PC-3 (cell line): ENCODE results near the gene CRIM1. TPM values are rescaled to one million over a fixed set of nuclear protein-coding genes. Genes with fewer than 3 reads are reported as not detected.

Experiments
- ATAC-seq: fragments of 200-7000 bp; cut with Tn5 transposase; 2 replicates; pipeline ENCODE4 v1.9.1; 2020; ENCODE audit warnings: mild to moderate bottlenecking, moderate library complexity
- BruUV-seq: library from RNA; stranded (reverse); fragments of 400-500 nt; replicated peaks from 2 replicates; lab custom pipeline; 2021; lab: Mats Ljungman, UMichigan
- CTCF ChIA-PET: fragments of 300-600 bp; sonication (Branson Sonifier 250); formaldehyde crosslinking; loops from one replicate; lab custom pipeline; 2022; ENCODE audit warnings: antibody characterized with exemption; lab: Charles Lee
- POLR2A ChIA-PET: fragments of 300-600 bp; sonication (Branson Sonifier 250); formaldehyde crosslinking; loops from one replicate; lab custom pipeline; 2022; ENCODE audit warnings: antibody characterized with exemption; ENCODE audit not compliant: unreplicated experiment; lab: Charles Lee
- DNase-seq: peaks from one replicate; pipeline ENCODE4 v3.0.0-alpha.2; 2015
- H2AFZ ChIP-seq: fragments of 300-600 bp; sonication (generic); 2 replicates; pipeline ENCODE4 v1.6.0; 2016; ENCODE audit warnings: antibody characterized with exemption, low read length
- H3F3A ChIP-seq: fragments of 300-600 bp; sonication (generic); one replicate; pipeline ENCODE4 v1.6.0; 2017; ENCODE audit warnings: antibody characterized with exemption, low read length, control low read depth, mild to moderate bottlenecking; ENCODE audit not compliant: unreplicated experiment
- H3K27ac ChIP-seq: fragments of 300-600 bp; sonication (generic); 2 replicates; pipeline ENCODE4 v1.5.1; 2016; ENCODE audit warnings: mild to moderate bottlenecking, low read length
- H3K27me3 ChIP-seq: fragments of 300-600 bp; sonication (generic); 2 replicates; pipeline ENCODE4 v1.6.1; 2016; ENCODE audit warnings: low read length, mixed read lengths
- H3K36me3 ChIP-seq: fragments of 300-600 bp; sonication (generic); 2 replicates; pipeline ENCODE4 v1.6.1; 2016; ENCODE audit warnings: low read depth, mixed run types, low read length, mixed read lengths
- H3K4me1 ChIP-seq: fragments of 300-600 bp; sonication (generic); 2 replicates; pipeline ENCODE4 v1.5.1; 2016; ENCODE audit warnings: low read length; ENCODE audit not compliant: insufficient read depth
- H3K4me2 ChIP-seq: fragments of 300-600 bp; sonication (generic); 2 replicates; pipeline ENCODE4 v1.6.0; 2016; ENCODE audit warnings: low read length
- H3K4me3 ChIP-seq: fragments of 300-600 bp; sonication (generic); 2 replicates; pipeline ENCODE4 v1.5.1; 2016; ENCODE audit warnings: mild to moderate bottlenecking, low read length, mixed read lengths
- H3K79me2 ChIP-seq: fragments of 300-600 bp; sonication (generic); 2 replicates; pipeline ENCODE4 v1.6.1; 2017; ENCODE audit warnings: low read length, mixed read lengths
- H3K9ac ChIP-seq: fragments of 300-600 bp; sonication (generic); 2 replicates; pipeline ENCODE4 v1.6.0; 2016; ENCODE audit warnings: mild to moderate bottlenecking, low read length
- H3K9me2 ChIP-seq: fragments of 300-600 bp; sonication (generic); replicated peaks from 2 replicates; pipeline ENCODE4 v1.6.1; 2016; ENCODE audit warnings: mixed run types, low read length, mixed read lengths
- H3K9me3 ChIP-seq: fragments of 300-600 bp; sonication (generic); 2 replicates; pipeline ENCODE4 v1.6.1; 2016; ENCODE audit warnings: low read length, mixed read lengths
- H4K20me1 ChIP-seq: fragments of 300-600 bp; sonication (generic); 2 replicates; pipeline ENCODE4 v1.6.1; 2016; ENCODE audit warnings: low read length, mixed read lengths
- EZH2 ChIP-seq: fragments of 300-600 bp; sonication (generic); IDR thresholded peaks from one replicate; pipeline ENCODE4 v1.6.1; 2017; ENCODE audit warnings: antibody characterized with exemption, mild to moderate bottlenecking, low read length; ENCODE audit not compliant: unreplicated experiment
- EZH2phosphoT487 ChIP-seq: fragments of 300-600 bp; sonication (generic); IDR thresholded peaks from 2 replicates; pipeline ENCODE4 v1.6.1; 2018; ENCODE audit warnings: mild to moderate bottlenecking, antibody characterized with exemption, low read length, borderline replicate concordance
- intact Hi-C: fragments of 100-400 bp; cut with micrococcal nuclease; formaldehyde crosslinking; loops from 2 replicates; pipeline ENCODE4 v1.9.0; 2023
- total RNA-seq: library from RNA; depleted of rRNA; stranded (reverse); fragments of >200 nt; gene quantifications from 2 replicates; pipeline ENCODE4 v1.2.3, GENCODE V29; 2014
- TF ChIP-seq, protein P1 (sequence below): fragments of 300-600 bp; sonication (generic); conservative IDR thresholded peaks from 2 replicates; pipeline ENCODE4 v1.5.1; 2017; ENCODE audit warnings: antibody characterized with exemption, low read depth, mild to moderate bottlenecking, low read length

Gene CRIM1
- total RNA-seq, 1 experiment from 2014 or later, result 70.7 TPM

GRCh38 chr2:36476411-36476810, 120.8 kb downstream of the CRIM1 start:
- CTCF ChIA-PET, result no interaction called here
- DNase-seq (peak; percentile 69), ATAC-seq (peak; percentile 65)
- Histone ChIP-seq H3K9me2 (no peaks in the 10 kb centered on the region), H3K4me1 (peaks cover 28% of the 10 kb centered on the region), H3K4me3 (no peak overlapping the region), H3K27me3 (no peaks in the 10 kb centered on the region), H3K27ac (peak overlapping the region; percentile 68), H3K79me2 (peaks cover 34% of the 10 kb centered on the region), H3K9me3 (peaks cover 14% of the 10 kb centered on the region), H2AFZ (no peak overlapping the region), H3K9ac (0 out of 2 replicates have a peak overlapping the region, but pooled peaks have one; percentile 5), H4K20me1 (no peaks in the 10 kb centered on the region), H3K4me2 (0 out of 2 replicates have a peak overlapping the region, but pooled peaks have one; percentile 10), H3F3A (peaks cover 21% of the 10 kb centered on the region), H3K36me3 (peaks cover 82% of the 10 kb centered on the region)
- intact Hi-C loops, result no loop called here
- POLR2A ChIA-PET, result interaction anchor here (0.5 kb wide), 1 partner anchor 10 kb away, joined by 3 read pairs; no protein-coding TSS in a partner anchor
- BruUV-seq, result no TSS peak
- no peak for TF ChIP-seq EZH2phosphoT487
- TF ChIP-seq, protein P1, sequence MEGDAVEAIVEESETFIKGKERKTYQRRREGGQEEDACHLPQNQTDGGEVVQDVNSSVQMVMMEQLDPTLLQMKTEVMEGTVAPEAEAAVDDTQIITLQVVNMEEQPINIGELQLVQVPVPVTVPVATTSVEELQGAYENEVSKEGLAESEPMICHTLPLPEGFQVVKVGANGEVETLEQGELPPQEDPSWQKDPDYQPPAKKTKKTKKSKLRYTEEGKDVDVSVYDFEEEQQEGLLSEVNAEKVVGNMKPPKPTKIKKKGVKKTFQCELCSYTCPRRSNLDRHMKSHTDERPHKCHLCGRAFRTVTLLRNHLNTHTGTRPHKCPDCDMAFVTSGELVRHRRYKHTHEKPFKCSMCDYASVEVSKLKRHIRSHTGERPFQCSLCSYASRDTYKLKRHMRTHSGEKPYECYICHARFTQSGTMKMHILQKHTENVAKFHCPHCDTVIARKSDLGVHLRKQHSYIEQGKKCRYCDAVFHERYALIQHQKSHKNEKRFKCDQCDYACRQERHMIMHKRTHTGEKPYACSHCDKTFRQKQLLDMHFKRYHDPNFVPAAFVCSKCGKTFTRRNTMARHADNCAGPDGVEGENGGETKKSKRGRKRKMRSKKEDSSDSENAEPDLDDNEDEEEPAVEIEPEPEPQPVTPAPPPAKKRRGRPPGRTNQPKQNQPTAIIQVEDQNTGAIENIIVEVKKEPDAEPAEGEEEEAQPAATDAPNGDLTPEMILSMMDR, result no peak
- no peak for TF ChIP-seq EZH2

GRCh38 chr2:36477315-36477714, 121.7 kb downstream of the CRIM1 start:
- Histone ChIP-seq H3K27ac (peak overlapping the region; percentile 68), H2AFZ (no peak overlapping the region), H3K27me3 (no peaks in the 10 kb centered on the region), H3K4me3 (no peak overlapping the region; the same call in 1 of the 2 replicates), H3K36me3 (peaks cover 85% of the 10 kb centered on the region), H4K20me1 (no peaks in the 10 kb centered on the region), H3K79me2 (peaks cover 34% of the 10 kb centered on the region), H3K9me3 (peaks cover 14% of the 10 kb centered on the region), H3K4me2 (0 out of 2 replicates have a peak overlapping the region, but pooled peaks have one; percentile 10), H3K4me1 (peaks cover 35% of the 10 kb centered on the region), H3K9me2 (no peaks in the 10 kb centered on the region), H3K9ac (no peak overlapping the region), H3F3A (peaks cover 21% of the 10 kb centered on the region)
- DNase-seq, result no peak
- POLR2A ChIA-PET, result interaction anchor here (0.6 kb wide), 1 partner anchor 14 kb away, joined by 6 read pairs; no protein-coding TSS in a partner anchor
- BruUV-seq, result no TSS peak
- intact Hi-C loops, result no loop called here
- ATAC-seq, result no peak
- TF ChIP-seq EZH2phosphoT487, result no peak
- TF ChIP-seq, protein P1, result no peak
- TF ChIP-seq EZH2, result no peak
- CTCF ChIA-PET, result no interaction called here

DNA sequence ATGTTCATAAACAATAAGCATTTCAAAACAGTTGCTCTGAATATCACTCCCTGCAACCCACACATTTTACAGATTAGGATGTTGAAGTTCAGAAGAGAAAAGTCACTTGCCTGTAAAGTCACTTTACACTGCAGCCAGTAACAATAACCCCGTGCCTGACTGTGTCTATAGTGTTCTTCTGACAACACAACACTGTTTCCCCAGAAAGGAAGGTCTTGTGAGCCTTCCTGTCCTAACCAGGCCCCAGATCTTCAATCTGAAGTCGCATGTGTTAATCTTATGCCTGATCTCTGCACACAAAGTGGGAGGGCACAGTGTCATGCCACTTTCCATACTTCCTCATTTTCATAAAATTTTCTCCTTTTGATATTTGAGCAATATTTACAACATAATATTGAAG, 122.2 kb downstream of the CRIM1 start:
- Histone ChIP-seq H3K27ac (peak overlapping the region; percentile 68), H3K9me2 (no peaks in the 10 kb centered on the region), H3K4me3 (no peak overlapping the region), H2AFZ (no peak overlapping the region), H3K27me3 (no peaks in the 10 kb centered on the region), H3K4me1 (peaks cover 40% of the 10 kb centered on the region), H3K9ac (peak overlapping the region; percentile 1; the same call in 1 of the 2 replicates), H3K79me2 (peaks cover 34% of the 10 kb centered on the region), H3K9me3 (peaks cover 14% of the 10 kb centered on the region), H3K36me3 (peaks cover 81% of the 10 kb centered on the region), H4K20me1 (no peaks in the 10 kb centered on the region), H3F3A (peaks cover 21% of the 10 kb centered on the region), H3K4me2 (peak overlapping the region; percentile 53)
- CTCF ChIA-PET, result no interaction called here
- intact Hi-C loops, result loop anchor here (1.0 to 2.0 kb wide), 3 partner anchors 9 to 27 kb away; no protein-coding TSS in a partner anchor
- TF ChIP-seq, protein P1, result no peak
- TF ChIP-seq EZH2phosphoT487 (no peak), EZH2 (no peak)
- no peak for DNase-seq
- BruUV-seq, result TSS peak; percentile 92
- ATAC-seq, result peak; percentile 9
- POLR2A ChIA-PET, result interaction anchor here (0.6 kb wide), 1 partner anchor 14 kb away, joined by 6 read pairs; no protein-coding TSS in a partner anchor
